Small intestine (tissue), 7 donors: Measurements from ENCODE around the gene SDC4. TPM values are rescaled to one million over a fixed set of nuclear protein-coding genes. Genes with fewer than 3 reads are reported as not detected.
A peak's percentile ranks its signal among the peaks of the same experiment; 100 is the strongest.

Experiments
- DNase-seq, 2 donors: peaks; one replicate each; pipeline versions ENCODE4 v3.0.0 to v3.0.0-alpha.2; 2013
- FAIRE-seq: peaks from 2 replicates; lab custom pipeline; 2012; peaks lifted over from hg19 to GRCh38; lab: Jason Lieb, UNC
- H3K27ac ChIP-seq, 3 donors: one replicate each; pipeline ENCODE4 v1.5.1; 2013; ENCODE audit warnings: low read length in 2 of 3, mild to moderate bottlenecking in 2 of 3, control low read depth in 1 of 3, inconsistent platforms in 1 of 3, low read depth in 1 of 3, moderate library complexity in 1 of 3
- H3K27me3 ChIP-seq, 3 donors: one replicate each; pipeline ENCODE4 v1.6.1; 2013; ENCODE audit warnings: low read length in 3 of 3, inconsistent platforms in 1 of 3; ENCODE audit not compliant: control insufficient read depth in 3 of 3, insufficient read depth in 3 of 3
- H3K36me3 ChIP-seq, 3 donors: one replicate each; pipeline ENCODE4 v1.6.1; 2013; ENCODE audit warnings: low read length in 3 of 3, inconsistent platforms in 1 of 3, low read depth in 1 of 3, mild to moderate bottlenecking in 1 of 3, moderate library complexity in 1 of 3; ENCODE audit not compliant: control insufficient read depth in 3 of 3, insufficient read depth in 2 of 3
- H3K4me1 ChIP-seq, 3 donors: one replicate each; pipeline ENCODE4 v1.6.1; 2013; ENCODE audit warnings: low read length in 2 of 3, inconsistent platforms in 1 of 3, low read depth in 1 of 3, mild to moderate bottlenecking in 1 of 3, moderate library complexity in 1 of 3; ENCODE audit not compliant: control insufficient read depth in 3 of 3, insufficient read depth in 2 of 3
- H3K4me3 ChIP-seq, 3 donors: one replicate each; pipeline ENCODE4 v1.5.1; 2013; ENCODE audit warnings: low read length in 3 of 3, control low read depth in 1 of 3, inconsistent platforms in 1 of 3, low read depth in 1 of 3, mild to moderate bottlenecking in 1 of 3, moderate library complexity in 1 of 3
- H3K9me3 ChIP-seq, 2 donors: one replicate each; pipeline ENCODE4 v1.6.1; 2013; ENCODE audit warnings: low read depth in 1 of 2, low read length in 1 of 2; ENCODE audit not compliant: control insufficient read depth in 2 of 2, insufficient read depth in 1 of 2
- WGBS, 3 donors: extraction: QIAGEN DNeasy Blood & Tissue Kit; methylation state at CpG; one replicate each; pipeline ENCODE4 v1.1.7; 2013; 5-methylcytosine and 5-hydroxymethylcytosine counted together
- polyA plus RNA-seq, 4 donors: library from polyadenylated mRNA; stranded (reverse) in 3 of 4; unstranded in 1 of 4; fragments of 200-250 nt in 3 of 4; fragments of 120-200 nt in 1 of 4; gene quantifications; one replicate each; pipeline versions ENCODE4 v1.2.1 to v1.2.3, GENCODE V29; 2013
- donor health status: healthy with polysubstance abuse.
- donor health status: control.
- donor health status: control.
- donor health status: Bipolar disorder and iron deficiency.
- donor health status: healthy.

SDC4 gene
- polyA plus RNA-seq, 4 donors, result 14.3 to 95.8 (median 23.5) TPM

DNA sequence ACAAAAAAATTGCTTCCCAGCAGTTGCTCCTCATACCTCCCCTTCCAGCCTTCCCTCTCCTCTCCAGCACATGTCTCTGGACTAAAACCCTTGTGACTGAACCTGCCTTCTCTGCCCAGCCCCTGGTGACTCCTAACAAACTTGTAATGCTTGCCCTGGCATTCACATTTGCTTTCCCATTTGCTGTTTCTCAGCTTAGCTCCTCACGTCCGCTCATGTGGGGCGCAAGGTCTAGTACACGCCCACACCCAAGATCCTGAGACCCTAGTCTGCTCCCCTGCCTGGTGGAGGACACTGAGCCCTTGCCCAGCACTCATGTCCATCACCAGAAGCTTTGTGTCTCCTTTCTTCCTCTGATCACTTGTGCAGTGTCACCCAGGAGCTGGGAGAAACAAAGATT lies 59.8 kb downstream of the SDC4 start:
- FAIRE-seq (no peak), DNase-seq (no peak)
- Histone ChIP-seq H3K4me1 (peaks cover 0 to 3% (median 0%) of the 10 kb centered on the region in 3 donors), H3K27me3 (peaks cover 0 to 27% (median 6%) of the 10 kb centered on the region in 3 donors), H3K36me3 (no peaks in the 10 kb centered on the region), H3K4me3 (no peak overlapping the region), H3K9me3 (no peaks in the 10 kb centered on the region), H3K27ac (no peak overlapping the region)
- WGBS, 3 donors, result 80 to 83% (median 82%) methylated on average over 4 of the region's 4 CpGs

- peaks cover 0 to 15% (median 8%) of the 10 kb centered on the region in 3 donors for H3K27me3 ChIP-seq
- H3K27ac ChIP-seq, result no peak overlapping the region
- DNase-seq (no peak), FAIRE-seq (no peak)
- H3K36me3 ChIP-seq, result no peaks in the 10 kb centered on the region
- 25 to 43% (median 31%) methylated on average over 4 of the region's 4 CpGs for WGBS, 3 donors
- H3K4me3 ChIP-seq, result no peak overlapping the region
- H3K4me1 ChIP-seq, result no peaks in the 10 kb centered on the region
- H3K9me3 ChIP-seq, result no peaks in the 10 kb centered on the region
Measured at GRCh38 chr20:45283551-45284057, 64.6 kb downstream of the SDC4 start.

GRCh38 chr20:45282700-45283550 lies 65.3 kb downstream of the SDC4 start:
- Histone ChIP-seq H3K4me3 (no peak overlapping the region), H3K27me3 (peaks cover 0 to 11% (median 8%) of the 10 kb centered on the region in 3 donors), H3K36me3 (no peaks in the 10 kb centered on the region), H3K4me1 (no peaks in the 10 kb centered on the region), H3K27ac (no peak overlapping the region), H3K9me3 (no peaks in the 10 kb centered on the region)
- WGBS, 3 donors, result 57 to 66% (median 65%) methylated on average over 7 of the region's 7 CpGs
- DNase-seq, result no peak
- FAIRE-seq, result no peak

DNA sequence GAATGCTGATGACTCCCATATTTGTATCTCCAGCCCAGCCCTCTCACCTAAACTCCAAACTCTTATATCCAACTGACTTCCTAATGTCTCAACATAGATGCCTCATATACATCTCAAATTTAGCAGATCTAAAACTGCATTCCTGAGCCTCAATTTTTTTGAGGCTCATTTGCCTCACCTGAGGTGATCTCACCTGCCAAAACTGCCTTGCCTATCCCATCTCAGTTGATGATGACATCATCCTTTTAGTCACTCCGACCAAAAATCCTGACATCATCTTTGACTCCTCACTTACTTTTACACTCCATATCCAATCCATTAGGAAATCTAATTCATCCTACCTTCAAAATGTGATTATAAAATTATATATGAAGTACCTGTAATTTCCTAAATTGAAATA lies 68.2 kb downstream of the SDC4 start:
- Histone ChIP-seq H3K27ac (no peak overlapping the region), H3K4me3 (no peak overlapping the region), H3K4me1 (peaks cover 0 to 5% (median 0%) of the 10 kb centered on the region in 3 donors), H3K9me3 (no peaks in the 10 kb centered on the region), H3K27me3 (peaks cover 0 to 9% (median 5%) of the 10 kb centered on the region in 3 donors), H3K36me3 (no peaks in the 10 kb centered on the region)
- no peak for DNase-seq
- FAIRE-seq, result no peak
- 67 to 70% (median 70%) methylated on average over 1 of the region's 1 CpG for WGBS, 3 donors

DNA sequence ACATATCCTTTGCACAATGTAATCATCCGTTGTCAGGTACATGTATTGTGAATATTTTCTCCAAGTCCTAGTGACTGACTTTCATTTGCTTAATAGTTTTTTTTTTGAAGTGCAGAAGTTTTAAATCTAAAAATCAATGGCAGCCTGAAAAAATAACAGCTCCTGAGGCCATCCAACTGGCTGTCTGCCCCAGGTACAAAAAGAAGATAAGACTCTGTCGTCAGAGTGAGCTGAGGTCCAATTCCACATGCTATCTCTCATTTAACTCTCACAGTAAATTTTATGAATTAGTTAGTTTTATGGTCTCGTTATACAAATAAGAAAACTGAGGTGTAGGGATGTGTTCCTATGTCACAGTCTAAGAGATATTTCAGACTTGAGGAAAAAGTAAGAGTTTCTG lies 72.9 kb downstream of the SDC4 start:
- Histone ChIP-seq H3K36me3 (no peaks in the 10 kb centered on the region), H3K27me3 (peaks cover 0 to 8% (median 2%) of the 10 kb centered on the region in 3 donors), H3K27ac (no peak overlapping the region), H3K4me1 (peaks cover 0 to 5% (median 0%) of the 10 kb centered on the region in 3 donors), H3K4me3 (no peak overlapping the region), H3K9me3 (no peaks in the 10 kb centered on the region)
- WGBS, 3 donors, result 21 to 56% (median 28%) methylated on average over 3 of the region's 3 CpGs
- FAIRE-seq (no peak), DNase-seq (peak; percentile 12 to 41)

Other genes with a start within 250 kb of the SDC4 start
- 1 to 10 TPM in 2 of 4 donors, not detected in 2; 1.0 to 1.3 TPM for gene KCNS1, start 247.3 kb downstream of the SDC4 start, polyA plus RNA-seq
- under 1 TPM in 1 of 4 donors, not detected in 3; 0.12 TPM for gene WFDC5, start 233.2 kb downstream of the SDC4 start, polyA plus RNA-seq
- under 1 TPM in 2 of 4 donors, not detected in 2; 0.07 to 0.09 TPM for gene WFDC12, start 224.0 kb downstream of the SDC4 start, polyA plus RNA-seq
- 10 to 100 TPM in 2 of 4 donors, 1 to 10 TPM in 2; 3.6 to 61.0 (median 10.5) TPM for gene PI3, start 173.5 kb downstream of the SDC4 start, polyA plus RNA-seq
- gene SEMG1, start 141.4 kb downstream of the SDC4 start, polyA plus RNA-seq, result under 1 TPM in 1 of 4 donors, not detected in 3; 0.16 TPM
- not detected for gene SEMG2, start 127.1 kb downstream of the SDC4 start, polyA plus RNA-seq
- 10 to 100 TPM in 3 of 4 donors, not detected in 1; 11.2 to 87.6 (median 47.7) TPM for gene SLPI, start 93.9 kb downstream of the SDC4 start, polyA plus RNA-seq
- gene RBPJL, start 41.6 kb downstream of the SDC4 start, polyA plus RNA-seq, result 1 to 10 TPM in 1 of 4 donors, under 1 TPM in 1, not detected in 2; 0.04 to 1.4 TPM
- under 1 TPM in 1 of 4 donors, not detected in 3; 0.07 TPM for gene MATN4, start 40.1 kb downstream of the SDC4 start, polyA plus RNA-seq
- gene SYS1, start 14.7 kb upstream of the SDC4 start, polyA plus RNA-seq, result 10 to 100 TPM; 13.6 to 40.3 (median 26.9) TPM
- under 1 TPM in 2 of 4 donors, not detected in 2; 0.19 to 0.84 TPM for gene TP53TG5, start 29.9 kb upstream of the SDC4 start, polyA plus RNA-seq
- gene DBNDD2, start 59.9 kb upstream of the SDC4 start, polyA plus RNA-seq, result 100 to 1,000 TPM in 2 of 4 donors, 10 to 100 TPM in 2; 46.1 to 114 (median 101) TPM
- 100 to 1,000 TPM in 1 of 4 donors, 10 to 100 TPM in 3; 49.7 to 119 (median 68.1) TPM for gene PIGT, start 67.7 kb upstream of the SDC4 start, polyA plus RNA-seq
- gene WFDC2, start 121.3 kb upstream of the SDC4 start, polyA plus RNA-seq, result 1 to 10 TPM; 1.8 to 7.8 (median 3.9) TPM
- not detected for gene SPINT3, start 167.2 kb upstream of the SDC4 start, polyA plus RNA-seq
- not detected for gene WFDC6, start 191.1 kb upstream of the SDC4 start, polyA plus RNA-seq
- not detected for gene EPPIN, start 199.0 kb upstream of the SDC4 start, polyA plus RNA-seq
- not detected for gene WFDC8, start 230.9 kb upstream of the SDC4 start, polyA plus RNA-seq